ENCODE data around the gene SMIM5. TPM values are rescaled to one million over a fixed set of nuclear protein-coding genes. Genes with fewer than 3 reads are reported as not detected.

The SMIM5 gene
- total and polyA plus RNA-seq, 2 of the 13 experiments (the other 11 are each of a cell fraction or from before 2014, with no cell fraction given) = not detected

- TF ChIP-seq SNAI1 (CRISPR knock-in tag; IDR thresholded peaks at IDR 0.05; ENCODE audit: borderline replicate concordance) (0 out of 2 replicates have a peak, but pooled peaks have one; percentile 23), BRCA1 (CRISPR knock-in tag; IDR thresholded peaks at IDR 0.05) (no peak), ZNF776 (CRISPR knock-in tag; IDR thresholded peaks at IDR 0.05) (0 out of 2 replicates have a peak, but pooled peaks have one; percentile 45), NRL (CRISPR knock-in tag; IDR thresholded peaks at IDR 0.05; ENCODE audit: borderline replicate concordance) (peak; percentile 63; the same call in 1 of the 2 replicates), SMC3 (IDR thresholded peaks at IDR 0.05; ENCODE audit: low read length) (no peak), ETV5 (CRISPR knock-in tag; IDR thresholded peaks at IDR 0.05; ENCODE audit: borderline replicate concordance) (peak; percentile 12; the same call in 1 of the 2 replicates), GFI1 (CRISPR knock-in tag; IDR thresholded peaks at IDR 0.05; ENCODE audit: borderline replicate concordance) (peak; percentile 46; the same call in 1 of the 2 replicates), TAF15 (IDR thresholded peaks at IDR 0.05; ENCODE audit: low read depth, low read length, poor library complexity, severe bottlenecking) (peak; percentile 11), NR2F6 (IDR thresholded peaks at IDR 0.05) (peak; percentile 58), NR2F6 (CRISPR knock-in tag; IDR thresholded peaks at IDR 0.05) (peak; percentile 42; the same call in 1 of the 2 replicates), FLYWCH1 (CRISPR knock-in tag; IDR thresholded peaks at IDR 0.05) (no peak), ZNF230 (CRISPR knock-in tag; IDR thresholded peaks at IDR 0.05) (no peak), SUZ12 (IDR thresholded peaks at IDR 0.05; ENCODE audit: low read depth, low read length) (no peak), NFRKB (IDR thresholded peaks at IDR 0.05) (no peak), FOXJ3 (CRISPR knock-in tag; IDR thresholded peaks at IDR 0.05; ENCODE audit: borderline replicate concordance) (no peak), KDM6A (CRISPR knock-in tag; IDR thresholded peaks at IDR 0.05; ENCODE audit: low read depth) (peak; percentile 70), FOXO4 (CRISPR knock-in tag; conservative IDR thresholded peaks at IDR 0.05) (no peak), ZBTB42 (CRISPR knock-in tag; IDR thresholded peaks at IDR 0.05) (no peak), RNF219 (CRISPR knock-in tag; IDR thresholded peaks at IDR 0.05) (no peak), PCBP2 (optimal IDR thresholded peaks at IDR 0.05; ENCODE audit: low read depth, low read length, poor library complexity, severe bottlenecking) (no peak), ELK4 (CRISPR knock-in tag; IDR thresholded peaks at IDR 0.05; ENCODE audit: borderline replicate concordance) (no peak), ZKSCAN1 (IDR thresholded peaks at IDR 0.05; ENCODE audit: low read length) (no peak), FOXA1 (IDR thresholded peaks at IDR 0.05) (no peak), FOXA1 (CRISPR knock-in tag; IDR thresholded peaks at IDR 0.05) (no peak), PHF5A (CRISPR knock-in tag; IDR thresholded peaks at IDR 0.05; ENCODE audit: low read depth, unreplicated experiment) (no peak), ZFP36L1 (CRISPR knock-in tag; IDR thresholded peaks at IDR 0.05) (no peak), ZNF484 (CRISPR knock-in tag; IDR thresholded peaks at IDR 0.05; ENCODE audit: borderline replicate concordance, low read depth) (no peak), ZNF660 (CRISPR knock-in tag; IDR thresholded peaks at IDR 0.05; ENCODE audit: borderline replicate concordance, low read depth) (no peak)
Measured at GRCh38 chr17:75610103-75610984, 22.9 kb upstream of the SMIM5 start (continued).

Measured in HepG2 (cell line).